22Rv1 (cell line): ENCODE results near the gene DPP6.
"Not testable (repeated sequence)": the region's sequence is repeated elsewhere in the genome, so short reads cannot be mapped to it uniquely, and the experiment has no call there.

Experiments used
- ZFX ChIP-seq: fragments of 450-650 bp; IDR thresholded peaks from 2 replicates; pipeline ENCODE4 v1.6.1; 2017; ENCODE audit warnings: antibody characterized with exemption, borderline replicate concordance
- TF ChIP-seq, protein P1 (sequence below): fragments of 450-650 bp; IDR thresholded peaks from 2 replicates; pipeline ENCODE4 v1.5.1; 2017; ENCODE audit warnings: mild to moderate bottlenecking

GRCh38 chr7:154129142-154129541 is 76.9 kb downstream of the DPP6 start:
- TF ChIP-seq, protein P1, sequence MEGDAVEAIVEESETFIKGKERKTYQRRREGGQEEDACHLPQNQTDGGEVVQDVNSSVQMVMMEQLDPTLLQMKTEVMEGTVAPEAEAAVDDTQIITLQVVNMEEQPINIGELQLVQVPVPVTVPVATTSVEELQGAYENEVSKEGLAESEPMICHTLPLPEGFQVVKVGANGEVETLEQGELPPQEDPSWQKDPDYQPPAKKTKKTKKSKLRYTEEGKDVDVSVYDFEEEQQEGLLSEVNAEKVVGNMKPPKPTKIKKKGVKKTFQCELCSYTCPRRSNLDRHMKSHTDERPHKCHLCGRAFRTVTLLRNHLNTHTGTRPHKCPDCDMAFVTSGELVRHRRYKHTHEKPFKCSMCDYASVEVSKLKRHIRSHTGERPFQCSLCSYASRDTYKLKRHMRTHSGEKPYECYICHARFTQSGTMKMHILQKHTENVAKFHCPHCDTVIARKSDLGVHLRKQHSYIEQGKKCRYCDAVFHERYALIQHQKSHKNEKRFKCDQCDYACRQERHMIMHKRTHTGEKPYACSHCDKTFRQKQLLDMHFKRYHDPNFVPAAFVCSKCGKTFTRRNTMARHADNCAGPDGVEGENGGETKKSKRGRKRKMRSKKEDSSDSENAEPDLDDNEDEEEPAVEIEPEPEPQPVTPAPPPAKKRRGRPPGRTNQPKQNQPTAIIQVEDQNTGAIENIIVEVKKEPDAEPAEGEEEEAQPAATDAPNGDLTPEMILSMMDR = not testable (repeated sequence)
- TF ChIP-seq ZFX = not testable (repeated sequence)
